SK-N-SH (cell line): ENCODE data around the gene ZNF365.

Experiments
- EP300 ChIP-seq, 2 experiments: IDR thresholded peaks; 2 replicates each; pipeline versions ENCODE4 v1.4.0 to v1.6.1; 2012; ENCODE audit warnings: borderline replicate concordance in 1 of 2, low read depth in 1 of 2, low read length in 1 of 2
- FOXM1 ChIP-seq: IDR thresholded peaks from 2 replicates; pipeline ENCODE4 v1.4.0; 2012; ENCODE audit warnings: low read depth, mild to moderate bottlenecking
- POLR2AphosphoS5 ChIP-seq: IDR thresholded peaks from 2 replicates; pipeline ENCODE4 v1.6.1; 2012; ENCODE audit warnings: low read depth, low read length
- RAD21 ChIP-seq: IDR thresholded peaks from 2 replicates; pipeline ENCODE4 v1.6.1; 2012; ENCODE audit warnings: mild to moderate bottlenecking, low read length
- RCOR1 ChIP-seq: fragments of 150-350 bp; IDR thresholded peaks from 2 replicates; pipeline ENCODE4 v1.6.1; 2017; ENCODE audit warnings: antibody characterized with exemption, low read length
- RXRA ChIP-seq: IDR thresholded peaks from 2 replicates; pipeline ENCODE4 v1.4.0; 2012; ENCODE audit warnings: low read depth, mild to moderate bottlenecking, borderline replicate concordance
- SIN3A ChIP-seq: IDR thresholded peaks from 2 replicates; pipeline ENCODE4 v1.6.1; 2012; ENCODE audit warnings: low read depth, mild to moderate bottlenecking, low read length, moderate library complexity, borderline replicate concordance
- TF ChIP-seq, protein P1 (sequence below): fragments of 150-350 bp; IDR thresholded peaks from 2 replicates; pipeline ENCODE4 v1.6.1; 2017; ENCODE audit warnings: antibody characterized with exemption, low read length, low read depth, borderline replicate concordance
- TF ChIP-seq, protein P2 (sequence below): fragments of 200-600 bp; sonication (generic); IDR thresholded peaks from 2 replicates; pipeline ENCODE4 v1.6.1; 2017; ENCODE audit warnings: antibody characterized with exemption, mild to moderate bottlenecking, moderate library complexity
- TF ChIP-seq, protein P3 (sequence below): IDR thresholded peaks from 2 replicates; pipeline ENCODE4 v1.4.0; 2012; ENCODE audit warnings: low read depth, borderline replicate concordance
- TF ChIP-seq, protein P4 (sequence below): IDR thresholded peaks from 2 replicates; pipeline ENCODE4 v1.4.0; 2012; ENCODE audit warnings: low read depth
- TF ChIP-seq, protein P5 (sequence below): IDR thresholded peaks from 2 replicates; pipeline ENCODE4 v1.4.0; 2012; ENCODE audit warnings: low read depth, borderline replicate concordance

DNA sequence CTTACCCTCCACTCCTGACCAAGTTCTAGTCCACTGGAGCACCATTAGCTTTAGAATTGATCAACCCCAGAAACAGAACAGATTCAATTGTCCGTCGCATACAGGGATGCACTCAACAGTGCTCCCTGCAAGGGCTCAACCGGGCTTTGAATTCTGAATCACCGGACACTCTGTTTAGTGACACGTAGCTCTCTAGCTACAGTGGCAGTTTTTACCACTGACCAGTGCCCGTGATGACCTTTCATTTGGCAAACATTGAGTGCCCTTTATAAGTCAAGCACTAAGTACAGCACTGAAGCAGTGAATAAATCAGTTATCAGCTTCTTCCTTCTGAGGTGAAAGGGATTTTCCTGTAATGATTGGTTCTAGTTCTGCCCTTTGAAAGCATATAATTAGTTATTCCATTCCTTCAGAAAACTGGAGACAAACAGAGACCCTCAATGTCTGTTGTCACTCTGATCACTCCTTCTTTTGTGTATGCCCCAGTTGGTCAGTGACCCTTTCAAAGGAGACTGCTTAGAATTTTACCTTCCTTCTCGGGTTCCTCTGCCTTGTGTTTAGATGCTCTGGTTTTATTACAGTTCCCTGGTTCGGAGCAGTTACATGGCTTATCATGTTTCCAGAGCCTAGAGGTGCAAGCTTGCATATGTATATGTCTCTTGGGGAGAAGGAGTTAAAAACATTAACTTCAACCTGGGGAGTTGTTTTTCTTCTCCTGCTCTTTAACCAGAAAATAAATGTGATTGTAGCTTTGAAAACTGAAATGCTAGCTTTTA is 68.9 kb downstream of the ZNF365 start:
- no peak for TF ChIP-seq FOXM1
- no peak for TF ChIP-seq RAD21
- TF ChIP-seq, protein P1, sequence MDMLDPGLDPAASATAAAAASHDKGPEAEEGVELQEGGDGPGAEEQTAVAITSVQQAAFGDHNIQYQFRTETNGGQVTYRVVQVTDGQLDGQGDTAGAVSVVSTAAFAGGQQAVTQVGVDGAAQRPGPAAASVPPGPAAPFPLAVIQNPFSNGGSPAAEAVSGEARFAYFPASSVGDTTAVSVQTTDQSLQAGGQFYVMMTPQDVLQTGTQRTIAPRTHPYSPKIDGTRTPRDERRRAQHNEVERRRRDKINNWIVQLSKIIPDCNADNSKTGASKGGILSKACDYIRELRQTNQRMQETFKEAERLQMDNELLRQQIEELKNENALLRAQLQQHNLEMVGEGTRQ = no peak
- TF ChIP-seq, protein P2, sequence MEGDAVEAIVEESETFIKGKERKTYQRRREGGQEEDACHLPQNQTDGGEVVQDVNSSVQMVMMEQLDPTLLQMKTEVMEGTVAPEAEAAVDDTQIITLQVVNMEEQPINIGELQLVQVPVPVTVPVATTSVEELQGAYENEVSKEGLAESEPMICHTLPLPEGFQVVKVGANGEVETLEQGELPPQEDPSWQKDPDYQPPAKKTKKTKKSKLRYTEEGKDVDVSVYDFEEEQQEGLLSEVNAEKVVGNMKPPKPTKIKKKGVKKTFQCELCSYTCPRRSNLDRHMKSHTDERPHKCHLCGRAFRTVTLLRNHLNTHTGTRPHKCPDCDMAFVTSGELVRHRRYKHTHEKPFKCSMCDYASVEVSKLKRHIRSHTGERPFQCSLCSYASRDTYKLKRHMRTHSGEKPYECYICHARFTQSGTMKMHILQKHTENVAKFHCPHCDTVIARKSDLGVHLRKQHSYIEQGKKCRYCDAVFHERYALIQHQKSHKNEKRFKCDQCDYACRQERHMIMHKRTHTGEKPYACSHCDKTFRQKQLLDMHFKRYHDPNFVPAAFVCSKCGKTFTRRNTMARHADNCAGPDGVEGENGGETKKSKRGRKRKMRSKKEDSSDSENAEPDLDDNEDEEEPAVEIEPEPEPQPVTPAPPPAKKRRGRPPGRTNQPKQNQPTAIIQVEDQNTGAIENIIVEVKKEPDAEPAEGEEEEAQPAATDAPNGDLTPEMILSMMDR = no peak
- no peak for TF ChIP-seq EP300 (IDR thresholded peaks at IDR 0.05; ENCODE audit: borderline replicate concordance in 1 of 2, low read depth in 1 of 2, low read length in 1 of 2)
- TF ChIP-seq, protein P3, sequence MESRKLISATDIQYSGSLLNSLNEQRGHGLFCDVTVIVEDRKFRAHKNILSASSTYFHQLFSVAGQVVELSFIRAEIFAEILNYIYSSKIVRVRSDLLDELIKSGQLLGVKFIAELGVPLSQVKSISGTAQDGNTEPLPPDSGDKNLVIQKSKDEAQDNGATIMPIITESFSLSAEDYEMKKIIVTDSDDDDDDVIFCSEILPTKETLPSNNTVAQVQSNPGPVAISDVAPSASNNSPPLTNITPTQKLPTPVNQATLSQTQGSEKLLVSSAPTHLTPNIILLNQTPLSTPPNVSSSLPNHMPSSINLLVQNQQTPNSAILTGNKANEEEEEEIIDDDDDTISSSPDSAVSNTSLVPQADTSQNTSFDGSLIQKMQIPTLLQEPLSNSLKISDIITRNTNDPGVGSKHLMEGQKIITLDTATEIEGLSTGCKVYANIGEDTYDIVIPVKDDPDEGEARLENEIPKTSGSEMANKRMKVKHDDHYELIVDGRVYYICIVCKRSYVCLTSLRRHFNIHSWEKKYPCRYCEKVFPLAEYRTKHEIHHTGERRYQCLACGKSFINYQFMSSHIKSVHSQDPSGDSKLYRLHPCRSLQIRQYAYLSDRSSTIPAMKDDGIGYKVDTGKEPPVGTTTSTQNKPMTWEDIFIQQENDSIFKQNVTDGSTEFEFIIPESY = no peak
- TF ChIP-seq, protein P4, sequence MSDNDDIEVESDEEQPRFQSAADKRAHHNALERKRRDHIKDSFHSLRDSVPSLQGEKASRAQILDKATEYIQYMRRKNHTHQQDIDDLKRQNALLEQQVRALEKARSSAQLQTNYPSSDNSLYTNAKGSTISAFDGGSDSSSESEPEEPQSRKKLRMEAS = no peak
- no peak for TF ChIP-seq RCOR1
- TF ChIP-seq, protein P5, sequence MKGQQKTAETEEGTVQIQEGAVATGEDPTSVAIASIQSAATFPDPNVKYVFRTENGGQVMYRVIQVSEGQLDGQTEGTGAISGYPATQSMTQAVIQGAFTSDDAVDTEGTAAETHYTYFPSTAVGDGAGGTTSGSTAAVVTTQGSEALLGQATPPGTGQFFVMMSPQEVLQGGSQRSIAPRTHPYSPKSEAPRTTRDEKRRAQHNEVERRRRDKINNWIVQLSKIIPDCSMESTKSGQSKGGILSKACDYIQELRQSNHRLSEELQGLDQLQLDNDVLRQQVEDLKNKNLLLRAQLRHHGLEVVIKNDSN = no peak
- TF ChIP-seq POLR2AphosphoS5 = no peak
- no peak for TF ChIP-seq RXRA
- TF ChIP-seq SIN3A = no peak
